ENCODE measurements around the gene MAB21L2. TPM values are rescaled to one million over a fixed set of nuclear protein-coding genes. Genes with fewer than 3 reads are reported as not detected.

The MAB21L2 gene
- total and polyA plus RNA-seq, 2 of the 8 experiments (the other 6 are each of a cell fraction or from before 2014, with no cell fraction given): 0.03 TPM; not detected in 1

DNA sequence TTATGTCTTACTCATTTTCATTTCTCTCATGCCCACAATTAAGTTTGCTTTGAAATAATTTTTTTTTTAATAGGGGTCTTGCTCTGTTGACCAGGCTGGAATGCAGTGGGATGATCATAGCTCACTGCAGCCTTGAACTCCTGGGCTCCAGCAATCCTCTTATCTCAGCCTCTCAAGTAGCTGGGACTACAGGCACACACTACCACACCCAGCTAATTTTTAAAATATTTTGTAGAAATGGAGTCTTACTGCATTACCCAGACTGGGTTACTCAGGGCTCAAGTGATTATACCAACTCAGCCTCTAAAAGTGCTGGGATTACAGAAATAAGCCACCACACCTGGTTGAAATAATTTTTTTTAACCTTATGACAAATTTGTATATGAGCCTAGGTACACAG is 19.2 kb upstream of the MAB21L2 start:
- POLR2A ChIA-PET (ENCODE audit: partially characterized antibody): no interaction called here
- no peaks in the 10 kb centered on the region for H3K79me2 ChIP-seq (ENCODE audit: control insufficient read depth in 1 of 2, insufficient read depth in 2 of 2, low read length in 2 of 2)
- CTCF ChIA-PET (ENCODE audit: partially characterized antibody): no interaction called here
- no peak overlapping the region for H3K4me2 ChIP-seq (ENCODE audit: insufficient read depth in 1 of 2, low read depth in 2 of 2, low read length in 2 of 2)
- no peak overlapping the region for H3K23ac ChIP-seq (ENCODE audit: insufficient read length)
- H4K8ac ChIP-seq (ENCODE audit: extremely low read depth, insufficient read depth, low read length): no peak overlapping the region
- FAIRE-seq: no peak
- no peak overlapping the region for H4K91ac ChIP-seq (replicated peaks; ENCODE audit: insufficient read length, low read length)
- no peaks in the 10 kb centered on the region for H3K4me1 ChIP-seq (replicated peaks in 1 of 4; ENCODE audit: control insufficient read depth in 3 of 4, insufficient read depth in 4 of 4, low read length in 3 of 4)
- no peaks in the 10 kb centered on the region for H3K79me1 ChIP-seq (ENCODE audit: low read depth, low read length)
- H2AK5ac ChIP-seq (ENCODE audit: low read depth, low read length): no peak overlapping the region
- no peak overlapping the region for H3K9ac ChIP-seq (replicated peaks in 1 of 4; ENCODE audit: extremely low read depth in 1 of 4, low read depth in 3 of 4, low read length in 3 of 4)
- no peaks in the 10 kb centered on the region for H3K23me2 ChIP-seq (ENCODE audit: low read depth, low read length)
- H3K27me3 ChIP-seq (replicated peaks in 1 of 4; ENCODE audit: control insufficient read depth in 3 of 4, extremely low read depth in 1 of 4, insufficient read depth in 3 of 4, low read length in 3 of 4): no peaks in the 10 kb centered on the region
- H2AFZ ChIP-seq (ENCODE audit: low read length): no peak overlapping the region
- no peak overlapping the region for H3K4ac ChIP-seq (replicated peaks; ENCODE audit: insufficient read length, low read depth, low read length)
- H4K5ac ChIP-seq (ENCODE audit: insufficient read length, low read depth, low read length): no peak overlapping the region
- H2BK12ac ChIP-seq (ENCODE audit: low read depth, low read length): no peak overlapping the region
- no peak overlapping the region for H3K4me3 ChIP-seq (ENCODE audit: extremely low read depth in 1 of 4, insufficient read depth in 2 of 4, low read depth in 3 of 4, low read length in 4 of 4)
- H3K36me3 ChIP-seq (ENCODE audit: control insufficient read depth in 2 of 4, insufficient read depth in 4 of 4, low read length in 3 of 4): no peaks in the 10 kb centered on the region
- no peaks in the 10 kb centered on the region for H4K20me1 ChIP-seq (replicated peaks in 1 of 2; ENCODE audit: control insufficient read depth in 1 of 2, insufficient read depth in 2 of 2, low read length in 2 of 2)
- no peak overlapping the region for H3K14ac ChIP-seq (ENCODE audit: insufficient read length)
- no peak overlapping the region for H3K56ac ChIP-seq (replicated peaks; ENCODE audit: insufficient read length, low read depth, low read length)
- H2BK15ac ChIP-seq (ENCODE audit: low read length): no peak overlapping the region
- no peak overlapping the region for H2BK5ac ChIP-seq (ENCODE audit: low read depth, low read length)
- no peak overlapping the region for H2BK120ac ChIP-seq (replicated peaks; ENCODE audit: low read depth, low read length)
- H3K27ac ChIP-seq (ENCODE audit: low read depth, low read length): no peak overlapping the region
- H3K9me3 ChIP-seq (ENCODE audit: insufficient read depth in 2 of 2, low read depth in 1 of 2, low read length in 1 of 2): peaks cover 3 to 4% of the 10 kb centered on the region in 2 experiments; a peak in 2 of 4 replicates
- H2BK20ac ChIP-seq (ENCODE audit: low read length): no peak overlapping the region
- no peak overlapping the region for H3K18ac ChIP-seq (ENCODE audit: extremely low read depth, low read length)
- DNase-seq (ENCODE audit: low read depth in 1 of 2, low spot score in 2 of 2): no peak
- TF ChIP-seq PHF8 (conservative IDR thresholded peaks at IDR 0.05; ENCODE audit: low read depth, low read length): no peak
- TF ChIP-seq SIN3A (conservative IDR thresholded peaks at IDR 0.05 in 1 of 2, IDR thresholded peaks at IDR 0.05 in 1 of 2; ENCODE audit: low read depth in 1 of 2, low read length in 2 of 2): no peak
- no peak for TF ChIP-seq TAF7 (optimal IDR thresholded peaks at IDR 0.05; ENCODE audit: borderline replicate concordance, low read depth, low read length)
- no peak for TF ChIP-seq RAD21 (IDR thresholded peaks at IDR 0.05 in 1 of 2, conservative IDR thresholded peaks at IDR 0.05 in 1 of 2; ENCODE audit: low read depth in 2 of 2, low read length in 2 of 2)
- no peak for TF ChIP-seq EGR1 (IDR thresholded peaks at IDR 0.05; ENCODE audit: borderline replicate concordance, low read depth, low read length)
